NCI-H2196 (cell line): ENCODE measurements around the gene MRPS18C.

Experiments
- DNase-seq: peaks from one replicate; lab custom pipeline; 2025; ENCODE audit not compliant: unreplicated experiment; lab: John Stamatoyannopoulos, UW

Gene MRPS18C

GRCh38 chr4:83455281-83456183, at the start of gene MRPS18C, which contains the start of gene HELQ:
Gene MRPS18C (plus strand): TSS chr4:83456058. CDS start chr4:83456078, 20 bp downstream.
Gene HELQ (minus strand): TSS chr4:83455823. CDS start chr4:83455693, 130 bp downstream.
- DNase-seq = peak; percentile 88

DNA sequence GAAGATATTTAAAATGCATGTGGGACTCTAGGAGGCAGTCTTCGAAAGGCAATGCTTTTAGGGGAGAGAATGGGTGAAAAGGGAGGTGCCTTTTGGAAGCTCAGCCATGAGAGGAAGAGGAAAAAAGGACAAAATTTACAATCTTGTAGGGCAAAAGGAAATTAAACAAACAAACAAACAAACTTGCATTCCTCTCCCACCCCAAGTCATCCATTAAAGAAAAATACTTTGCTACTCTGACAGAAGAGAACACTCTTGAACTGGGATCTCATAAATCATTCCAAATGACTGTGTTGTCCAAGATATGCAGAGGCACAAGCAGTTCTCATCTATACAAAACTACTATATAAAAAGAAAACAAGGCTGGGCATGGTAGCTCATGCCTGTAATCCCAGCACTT, 47.0 kb upstream of the MRPS18C start:
- DNase-seq = no peak

GRCh38 chr4:83413676-83414075, 42.2 kb upstream of the MRPS18C start:
- no peak for DNase-seq

- no peak for DNase-seq
Measured at GRCh38 chr4:83417566-83417965, 38.3 kb upstream of the MRPS18C start.

DNA sequence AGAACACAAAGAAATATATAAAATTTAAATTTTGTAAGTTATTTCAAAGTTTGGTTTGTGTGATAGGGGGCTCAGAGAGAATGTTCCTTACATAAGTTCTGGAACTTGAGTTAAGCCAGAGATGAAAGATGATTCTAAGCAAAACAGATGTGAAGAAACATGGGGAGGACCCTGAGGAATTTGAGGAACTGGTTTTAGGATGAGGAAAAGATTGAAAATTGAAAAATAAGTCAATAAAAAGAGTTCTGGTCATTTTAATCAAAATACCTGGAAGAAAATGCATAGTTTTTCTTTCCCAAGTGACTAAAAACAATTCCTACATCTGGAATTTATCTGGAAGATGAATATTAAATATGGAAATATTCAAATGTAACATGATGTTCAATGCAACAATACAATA, 37.6 kb upstream of the MRPS18C start:
- DNase-seq = no peak

GRCh38 chr4:83431200-83431599, 24.7 kb upstream of the MRPS18C start:
- no peak for DNase-seq

DNA sequence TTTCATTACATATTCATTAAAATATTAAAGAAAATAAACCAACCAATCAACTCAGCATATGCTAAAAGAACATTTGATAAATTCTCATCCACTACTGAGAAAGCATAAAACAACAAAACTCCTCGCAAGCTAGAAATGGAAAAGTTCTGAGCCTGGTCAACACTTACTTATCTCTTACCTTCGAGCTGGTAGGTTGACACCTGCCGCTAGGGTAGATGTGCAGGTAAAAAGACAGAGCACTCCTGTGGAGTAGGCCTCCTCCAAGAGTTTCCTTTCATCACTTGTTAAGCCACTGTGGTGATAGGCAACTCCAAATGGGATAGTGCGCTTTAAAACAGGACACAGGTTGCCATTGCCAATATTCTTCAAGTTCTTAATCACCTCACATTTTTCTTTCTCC, 19.2 kb upstream of the MRPS18C start:
- DNase-seq = no peak

- DNase-seq = no peak
Measured at GRCh38 chr4:83438719-83439118, 17.1 kb upstream of the MRPS18C start.

GRCh38 chr4:83440148-83440814, 15.6 kb upstream of the MRPS18C start:
- DNase-seq = no peak

- no peak for DNase-seq
Measured at GRCh38 chr4:83440899-83441298, 15.0 kb upstream of the MRPS18C start.

DNA sequence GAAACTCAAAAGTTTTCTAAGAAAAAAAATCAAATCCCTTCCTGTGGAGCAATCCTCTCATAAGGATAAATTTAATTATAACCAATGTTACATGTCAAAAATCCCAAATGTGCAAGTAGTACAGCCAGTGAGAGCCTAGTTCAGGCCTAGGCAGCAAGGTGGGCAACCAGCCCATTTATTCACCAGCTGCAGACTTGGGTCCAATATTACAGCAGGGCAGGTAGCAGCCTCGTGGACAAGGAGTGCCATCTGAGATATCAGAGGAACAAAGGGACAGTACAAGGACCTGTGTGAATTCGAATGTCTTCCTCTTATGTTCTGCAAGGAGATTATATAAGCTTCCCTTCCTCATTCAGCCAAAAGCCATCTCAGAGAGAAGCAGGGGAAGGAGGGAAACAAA, 6.8 kb upstream of the MRPS18C start:
- no peak for DNase-seq

GRCh38 chr4:83454686-83455085, 1.2 kb upstream of the MRPS18C start:
- DNase-seq = no peak

GRCh38 chr4:83456184-83456501, 285 bp downstream of the MRPS18C start:
- DNase-seq = no peak

GRCh38 chr4:83473423-83473822, 17.6 kb downstream of the MRPS18C start:
- no peak for DNase-seq

DNA sequence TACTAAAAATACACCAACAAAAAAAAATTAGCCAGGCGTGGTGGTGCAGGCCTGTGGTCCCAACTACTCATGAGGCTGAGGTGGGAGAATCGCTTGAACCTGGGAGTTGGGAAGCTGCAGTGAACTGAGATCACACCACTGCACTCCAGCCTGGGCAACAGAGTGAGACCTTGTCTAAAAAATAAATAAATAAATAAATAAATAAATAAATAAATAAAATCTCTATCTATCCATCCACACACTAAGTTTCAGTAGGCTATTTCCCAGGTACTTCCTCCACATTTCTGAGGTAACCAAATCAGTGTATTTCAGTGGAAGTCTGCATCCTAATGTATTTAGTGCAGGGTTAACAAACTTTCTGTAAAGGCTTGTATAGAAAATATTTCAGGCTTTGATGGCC, 18.1 kb downstream of the MRPS18C start:
- no peak for DNase-seq

- peak; percentile 84 for DNase-seq
Measured at GRCh38 chr4:83484500-83485461, 28.9 kb downstream of the MRPS18C start, which contains the start of gene ABRAXAS1. Gene ABRAXAS1 (minus strand): TSS chr4:83485100. CDS start chr4:83485072, 28 bp downstream.

- no peak for DNase-seq
Measured at GRCh38 chr4:83486457-83487129, 30.7 kb downstream of the MRPS18C start.

DNA sequence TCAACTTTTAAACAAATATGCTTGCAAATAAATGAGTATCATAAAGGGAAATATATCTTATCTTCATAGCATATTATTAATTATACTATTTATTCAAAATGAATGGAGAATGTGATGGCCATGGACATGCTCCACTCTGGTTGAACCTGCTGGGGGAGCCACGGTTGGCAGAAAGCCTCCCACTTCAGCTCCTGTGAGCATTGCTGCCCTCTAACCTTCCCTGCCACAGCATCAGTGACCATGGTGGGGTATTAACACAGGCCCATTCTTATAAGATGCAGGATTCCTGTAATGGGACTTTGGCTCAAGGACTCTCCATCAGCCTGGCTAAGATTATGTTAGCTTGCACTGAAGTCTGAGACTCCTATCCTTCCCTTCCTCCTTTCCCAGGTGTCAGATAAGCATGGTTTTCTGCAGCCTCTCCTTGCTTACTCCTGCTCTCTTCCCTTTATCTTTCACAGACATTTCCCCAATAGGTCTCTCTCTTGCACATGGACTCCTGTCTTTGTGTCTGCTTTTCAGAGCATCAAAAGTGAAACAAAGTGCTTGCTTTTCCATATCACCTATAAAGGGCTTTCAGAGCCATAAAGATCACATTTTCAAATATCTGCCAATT, 34.0 kb downstream of the MRPS18C start:
- no peak for DNase-seq

GRCh38 chr4:83490876-83491450, 35.1 kb downstream of the MRPS18C start:
- peak; percentile 5 for DNase-seq
